Measurements from ENCODE around the gene CELF1. TPM values are rescaled to one million over a fixed set of nuclear protein-coding genes. Genes with fewer than 3 reads are reported as not detected.
"Not testable (repeated sequence)": the region's sequence is repeated elsewhere in the genome, so short reads cannot be mapped to it uniquely, and the experiment has no call there.

Gene CELF1
- total RNA-seq, 4 donors from 2014 or later, result 82.9 to 248 (median 96.7) TPM

- peaks cover 11 to 42% (median 22%) of the 10 kb centered on the region in 4 donors for H3K4me1 ChIP-seq
- H3K27ac ChIP-seq, result peak overlapping the region; percentile 94 to 97 (median 96)
- in situ Hi-C loops (cut with MboI; ENCODE audit: low pct_ligation_motif_present in 1 of 4, low pct_unique_long_range_greater_than_20kb in 1 of 4, low sequenced_read_pairs in 3 of 4) (loop anchor here in 1 of 4 donors (25.0 kb wide), 1 partner anchor 91 kb away; no protein-coding TSS in a partner anchor), intact Hi-C loops (cut with DNase I; ENCODE audit: low total_unique reads) (no loop called here)
- no peak for TF ChIP-seq POLR2AphosphoS5 (IDR thresholded peaks at IDR 0.05)
- TF ChIP-seq EP300 (IDR thresholded peaks at IDR 0.05; ENCODE audit: low read depth), result no peak
- no peak for TF ChIP-seq POLR2A (IDR thresholded peaks at IDR 0.05)
- TF ChIP-seq CTCF (IDR thresholded peaks at IDR 0.05), result peak in 1 of 5 experiments; percentile 12
- 15 to 18% methylated on average over 5 to 9 of the region's 9 CpGs for WGBS, 2 donors (ENCODE audit: low coverage in 1 of 2)
- H3K9me3 ChIP-seq, result no peaks in the 10 kb centered on the region
- no peaks in the 10 kb centered on the region for H3K36me3 ChIP-seq
- H3K27me3 ChIP-seq, result no peaks in the 10 kb centered on the region
- H3K4me3 ChIP-seq, result peak overlapping the region; percentile 9 to 95 (median 84)
- no peak for DNase-seq
These were observed 443 bp upstream of the CELF1 start for GRCh38 chr11:47553406-47553743.

DNA sequence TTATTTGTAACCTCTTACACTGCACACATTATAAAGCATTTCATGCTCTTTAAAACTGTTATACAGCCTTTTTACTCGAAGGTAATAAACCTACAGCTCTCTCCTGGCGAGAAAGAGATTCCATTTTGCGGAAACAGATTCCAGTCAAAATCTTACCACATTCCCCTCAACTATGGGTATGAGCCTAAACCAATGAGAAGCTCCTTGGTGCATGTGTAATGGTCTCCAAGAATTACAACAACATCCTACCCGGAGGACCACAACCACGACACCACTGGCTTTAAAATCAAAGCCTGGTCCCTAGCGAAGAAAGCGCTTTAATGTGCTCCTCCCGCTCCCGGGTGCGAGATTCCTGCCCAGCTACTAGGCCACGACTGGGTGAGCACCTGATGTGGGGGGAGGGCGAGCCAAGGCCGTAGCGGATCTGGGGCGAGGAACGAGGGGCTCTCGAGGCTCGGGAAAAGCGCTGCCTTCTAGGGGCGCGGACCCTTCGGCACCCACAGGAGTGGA lies 821 bp downstream of the CELF1 start:
- Histone ChIP-seq H3K27ac (peak overlapping the region; percentile 94 to 97 (median 96)), H3K36me3 (no peaks in the 10 kb centered on the region), H3K4me1 (peaks cover 17 to 54% (median 22%) of the 10 kb centered on the region in 4 donors), H3K9me3 (no peaks in the 10 kb centered on the region), H3K4me3 (peak overlapping the region; percentile 77 to 95 (median 94)), H3K27me3 (no peaks in the 10 kb centered on the region)
- 0 to 1% methylated on average over 1 to 22 of the region's 22 CpGs for WGBS, 2 donors (ENCODE audit: low coverage in 1 of 2)
- no peak for TF ChIP-seq POLR2A (IDR thresholded peaks at IDR 0.05)
- no peak for TF ChIP-seq CTCF (IDR thresholded peaks at IDR 0.05)
- no peak for TF ChIP-seq POLR2AphosphoS5 (IDR thresholded peaks at IDR 0.05)
- no peak for TF ChIP-seq EP300 (IDR thresholded peaks at IDR 0.05; ENCODE audit: low read depth)
- DNase-seq, result no peak
- in situ Hi-C loops (cut with MboI; ENCODE audit: low pct_ligation_motif_present in 1 of 4, low pct_unique_long_range_greater_than_20kb in 1 of 4, low sequenced_read_pairs in 3 of 4) (loop anchor here in 1 of 4 donors (25.0 kb wide), 1 partner anchor 90 kb away; no protein-coding TSS in a partner anchor), intact Hi-C loops (cut with DNase I; ENCODE audit: low total_unique reads) (no loop called here)

DNA sequence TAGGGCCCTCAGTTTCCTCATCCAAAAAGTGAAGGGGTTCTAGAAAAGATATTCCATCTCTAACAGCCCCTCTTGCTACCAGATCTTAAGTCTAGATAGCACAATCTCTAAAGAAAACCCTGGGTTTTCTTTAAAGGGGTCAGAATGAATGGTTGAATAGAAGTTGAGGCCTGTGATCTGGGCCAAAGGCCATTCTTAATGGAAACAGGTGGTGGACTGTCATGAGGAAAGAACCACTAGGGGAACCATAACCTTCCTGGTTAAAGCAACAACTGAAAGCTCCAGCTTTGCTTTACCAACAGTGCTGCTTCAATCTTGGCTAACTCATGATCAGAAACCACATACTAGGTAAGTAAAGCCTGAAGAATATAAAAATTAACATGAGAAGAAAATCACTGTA lies 1.8 kb downstream of the CELF1 start:
- peaks cover 19 to 52% (median 22%) of the 10 kb centered on the region in 4 donors for H3K4me1 ChIP-seq
- in situ Hi-C loops (cut with MboI; ENCODE audit: low pct_ligation_motif_present in 1 of 4, low pct_unique_long_range_greater_than_20kb in 1 of 4, low sequenced_read_pairs in 3 of 4), result loop anchor here in 1 of 4 donors (25.0 kb wide), 1 partner anchor 89 kb away; no protein-coding TSS in a partner anchor
- peak overlapping the region in 2 of 4 donors; percentile 92 to 95 for H3K4me3 ChIP-seq
- H3K36me3 ChIP-seq, result no peaks in the 10 kb centered on the region
- intact Hi-C loops (cut with DNase I; ENCODE audit: low total_unique reads), result no loop called here
- H3K27ac ChIP-seq, result peak overlapping the region; percentile 94 to 97 (median 96)
- H3K9me3 ChIP-seq, result no peaks in the 10 kb centered on the region
- TF ChIP-seq EP300 (IDR thresholded peaks at IDR 0.05; ENCODE audit: low read depth), result no peak
- peak; percentile 20 to 49 (median 25) for TF ChIP-seq CTCF (IDR thresholded peaks at IDR 0.05)
- no peaks in the 10 kb centered on the region for H3K27me3 ChIP-seq
- no peak for DNase-seq

- no peak for DNase-seq
- H3K27ac ChIP-seq, result peak overlapping the region in 3 of 4 donors; percentile 94 to 97 (median 95)
- no peaks in the 10 kb centered on the region for H3K9me3 ChIP-seq
- peaks cover 19 to 52% (median 22%) of the 10 kb centered on the region in 4 donors for H3K4me1 ChIP-seq
- in situ Hi-C loops (cut with MboI; ENCODE audit: low pct_ligation_motif_present in 1 of 4, low pct_unique_long_range_greater_than_20kb in 1 of 4, low sequenced_read_pairs in 3 of 4), result loop anchor here in 1 of 4 donors (25.0 kb wide), 1 partner anchor 88 kb away; no protein-coding TSS in a partner anchor
- intact Hi-C loops (cut with DNase I; ENCODE audit: low total_unique reads), result no loop called here
- TF ChIP-seq POLR2A (IDR thresholded peaks at IDR 0.05) (no peak), EP300 (IDR thresholded peaks at IDR 0.05; ENCODE audit: low read depth) (no peak), CTCF (IDR thresholded peaks at IDR 0.05) (no peak), POLR2AphosphoS5 (IDR thresholded peaks at IDR 0.05) (no peak)
- no peaks in the 10 kb centered on the region for H3K27me3 ChIP-seq
- WGBS, 2 donors (ENCODE audit: low coverage in 1 of 2), result 80 to 82% methylated on average over 7 to 10 of the region's 10 CpGs
- no peak overlapping the region for H3K4me3 ChIP-seq
- H3K36me3 ChIP-seq, result no peaks in the 10 kb centered on the region
These were observed 2.5 kb downstream of the CELF1 start for GRCh38 chr11:47550288-47551047.

- in situ Hi-C loops (cut with MboI; ENCODE audit: low pct_ligation_motif_present in 1 of 4, low pct_unique_long_range_greater_than_20kb in 1 of 4, low sequenced_read_pairs in 3 of 4); H3K9me3 ChIP-seq; H3K4me3 ChIP-seq; DNase-seq; H3K27me3 ChIP-seq; intact Hi-C loops (cut with DNase I; ENCODE audit: low total_unique reads); H3K27ac ChIP-seq; H3K36me3 ChIP-seq: not testable (repeated sequence)
- peaks cover 9 to 63% (median 14%) of the 10 kb centered on the region in 4 donors for H3K4me1 ChIP-seq
- WGBS, 2 donors (ENCODE audit: low coverage in 1 of 2), result 76 to 89% methylated on average over 5 to 7 of the region's 7 CpGs
These were observed 6.7 kb downstream of the CELF1 start for GRCh38 chr11:47546274-47546673.
